ENCODE data around the gene CELF4.

GRCh38 chr18:37456873-37457272 is 108.7 kb downstream of the CELF4 start:
- TF ChIP-seq CTCF (conservative IDR thresholded peaks at IDR 0.05; ENCODE audit: low read depth, low read length) (no peak), MAZ (IDR thresholded peaks at IDR 0.05; ENCODE audit: borderline replicate concordance, low read depth, low read length) (no peak), POLR2A (IDR thresholded peaks at IDR 0.05; ENCODE audit: low read depth, low read length) (no peak), FOS (IDR thresholded peaks at IDR 0.05; ENCODE audit: low read depth, low read length) (no peak), RCOR1 (IDR thresholded peaks at IDR 0.05; ENCODE audit: insufficient replicate concordance, low read length) (no peak), SMC3 (IDR thresholded peaks at IDR 0.05; ENCODE audit: low read depth, low read length) (no peak), RAD21 (IDR thresholded peaks at IDR 0.05; ENCODE audit: low read length) (no peak), RFX5 (IDR thresholded peaks at IDR 0.05; ENCODE audit: low read depth, low read length) (no peak), USF2 (IDR thresholded peaks at IDR 0.05; ENCODE audit: low read depth, low read length) (no peak)
